ENCODE results near the gene RNH1. TPM values are rescaled to one million over a fixed set of nuclear protein-coding genes. Genes with fewer than 3 reads are reported as not detected.

The RNH1 gene
- total RNA-seq, 1 donor from 2014 or later = 649 TPM

GRCh38 chr11:496834-497564, 10.0 kb downstream of the RNH1 start:
- Histone ChIP-seq H3K27me3 (no peaks in the 10 kb centered on the region), H3K4me1 (no peaks in the 10 kb centered on the region), H3K4me3 (no peak overlapping the region), H3K36me3 (peaks cover 81 to 87% of the 10 kb centered on the region in 2 donors), H3K9me3 (no peaks in the 10 kb centered on the region), H3K27ac (no peak overlapping the region)
- TF ChIP-seq, protein P1, sequence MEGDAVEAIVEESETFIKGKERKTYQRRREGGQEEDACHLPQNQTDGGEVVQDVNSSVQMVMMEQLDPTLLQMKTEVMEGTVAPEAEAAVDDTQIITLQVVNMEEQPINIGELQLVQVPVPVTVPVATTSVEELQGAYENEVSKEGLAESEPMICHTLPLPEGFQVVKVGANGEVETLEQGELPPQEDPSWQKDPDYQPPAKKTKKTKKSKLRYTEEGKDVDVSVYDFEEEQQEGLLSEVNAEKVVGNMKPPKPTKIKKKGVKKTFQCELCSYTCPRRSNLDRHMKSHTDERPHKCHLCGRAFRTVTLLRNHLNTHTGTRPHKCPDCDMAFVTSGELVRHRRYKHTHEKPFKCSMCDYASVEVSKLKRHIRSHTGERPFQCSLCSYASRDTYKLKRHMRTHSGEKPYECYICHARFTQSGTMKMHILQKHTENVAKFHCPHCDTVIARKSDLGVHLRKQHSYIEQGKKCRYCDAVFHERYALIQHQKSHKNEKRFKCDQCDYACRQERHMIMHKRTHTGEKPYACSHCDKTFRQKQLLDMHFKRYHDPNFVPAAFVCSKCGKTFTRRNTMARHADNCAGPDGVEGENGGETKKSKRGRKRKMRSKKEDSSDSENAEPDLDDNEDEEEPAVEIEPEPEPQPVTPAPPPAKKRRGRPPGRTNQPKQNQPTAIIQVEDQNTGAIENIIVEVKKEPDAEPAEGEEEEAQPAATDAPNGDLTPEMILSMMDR (IDR thresholded peaks at IDR 0.05) = no peak
- DNase-seq (ENCODE audit: low spot score in 2 of 2) = peak in 1 of 2 donors; percentile 58
- intact Hi-C loops (cut with DNase I) = no loop called here

GRCh38 chr11:495537-495931, 11.5 kb downstream of the RNH1 start:
- intact Hi-C loops (cut with DNase I) = no loop called here
- H3K27ac ChIP-seq = no peak overlapping the region
- no peaks in the 10 kb centered on the region for H3K9me3 ChIP-seq
- TF ChIP-seq, protein P1 (IDR thresholded peaks at IDR 0.05) = no peak
- no peak for DNase-seq (ENCODE audit: low spot score in 2 of 2)
- peaks cover 69 to 77% of the 10 kb centered on the region in 2 donors for H3K36me3 ChIP-seq
- no peaks in the 10 kb centered on the region for H3K27me3 ChIP-seq
- no peak overlapping the region for H3K4me3 ChIP-seq
- H3K4me1 ChIP-seq = no peaks in the 10 kb centered on the region

GRCh38 chr11:494761-495536, 12.1 kb downstream of the RNH1 start:
- H3K9me3 ChIP-seq = no peaks in the 10 kb centered on the region
- no peaks in the 10 kb centered on the region for H3K4me1 ChIP-seq
- peaks cover 69 to 77% of the 10 kb centered on the region in 2 donors for H3K36me3 ChIP-seq
- TF ChIP-seq, protein P1 (IDR thresholded peaks at IDR 0.05) = no peak
- intact Hi-C loops (cut with DNase I) = no loop called here
- no peak overlapping the region for H3K27ac ChIP-seq
- H3K4me3 ChIP-seq = no peak overlapping the region
- no peaks in the 10 kb centered on the region for H3K27me3 ChIP-seq
- DNase-seq (ENCODE audit: low spot score in 2 of 2) = no peak

DNA sequence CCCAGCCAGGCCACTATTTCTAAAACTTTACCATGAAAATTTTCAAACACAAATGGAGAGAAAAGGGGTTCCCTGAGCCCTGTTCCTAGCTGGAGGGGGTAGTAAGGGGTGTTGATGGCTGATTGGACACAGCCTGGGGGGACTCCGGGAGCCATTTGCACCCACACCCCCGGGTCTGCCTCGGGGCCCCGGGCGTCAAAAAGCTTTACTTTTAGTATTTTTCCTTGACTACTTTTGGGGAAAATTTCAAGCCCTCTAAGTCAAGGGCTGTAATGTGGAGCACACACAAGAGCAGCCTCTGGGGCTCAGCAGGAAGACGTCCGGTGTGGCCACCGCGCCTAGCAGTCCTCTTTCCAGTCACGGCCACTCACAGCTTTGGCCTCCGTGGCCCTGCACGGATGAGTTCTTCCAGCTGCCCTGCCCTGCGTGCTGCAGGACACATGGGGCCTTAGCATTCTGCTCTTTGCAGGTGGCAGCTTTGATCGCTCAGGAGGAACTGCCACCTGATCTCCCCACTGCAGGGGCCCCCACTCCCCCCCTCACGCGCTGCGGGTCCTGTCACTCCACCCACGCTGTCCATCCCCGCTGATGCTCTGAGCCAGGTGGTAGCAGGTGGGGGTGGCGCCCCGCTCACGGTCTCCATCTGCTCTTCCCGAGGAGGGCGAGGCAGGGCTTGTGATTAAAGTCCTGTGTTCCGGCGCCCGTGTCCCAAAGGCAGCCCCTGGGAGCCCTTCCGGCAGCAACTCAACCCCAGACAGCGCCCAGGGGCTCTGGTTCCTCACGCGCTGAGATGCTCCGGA, 14.4 kb downstream of the RNH1 start:
- no peaks in the 10 kb centered on the region for H3K9me3 ChIP-seq
- no peak overlapping the region for H3K4me3 ChIP-seq
- TF ChIP-seq, protein P1 (IDR thresholded peaks at IDR 0.05) = no peak
- no peaks in the 10 kb centered on the region for H3K27me3 ChIP-seq
- intact Hi-C loops (cut with DNase I) = no loop called here
- no peak overlapping the region for H3K27ac ChIP-seq
- no peak for DNase-seq (ENCODE audit: low spot score in 2 of 2)
- no peaks in the 10 kb centered on the region for H3K4me1 ChIP-seq
- H3K36me3 ChIP-seq = peaks cover 56 to 62% of the 10 kb centered on the region in 2 donors

DNA sequence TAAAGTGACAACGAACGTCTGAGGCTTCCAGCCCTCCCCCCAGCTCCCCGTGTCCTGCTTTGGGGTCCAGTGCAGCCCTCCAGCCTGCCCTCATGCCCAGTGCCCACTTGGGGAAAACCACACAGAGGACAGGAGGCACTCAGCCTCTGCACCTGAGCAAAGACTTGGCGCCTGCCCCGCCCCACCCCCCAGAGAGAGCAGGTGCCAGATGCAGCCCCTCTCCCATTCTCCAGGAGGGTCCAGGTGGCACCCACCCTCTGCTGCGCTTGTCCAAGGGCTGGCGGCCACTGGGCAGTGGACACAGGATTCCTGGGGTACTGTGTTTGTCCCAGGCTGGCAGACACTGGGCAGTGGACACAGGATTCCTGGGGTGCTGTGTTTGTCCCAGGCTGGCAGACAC, 15.7 kb downstream of the RNH1 start:
- Histone ChIP-seq H3K27ac (no peak overlapping the region), H3K36me3 (peaks cover 43 to 50% of the 10 kb centered on the region in 2 donors), H3K27me3 (no peaks in the 10 kb centered on the region), H3K9me3 (no peaks in the 10 kb centered on the region), H3K4me3 (no peak overlapping the region), H3K4me1 (no peaks in the 10 kb centered on the region)
- DNase-seq (ENCODE audit: low spot score in 2 of 2) = no peak
- intact Hi-C loops (cut with DNase I) = no loop called here
- TF ChIP-seq, protein P1 (IDR thresholded peaks at IDR 0.05) = no peak
